Adipocyte (in vitro differentiated cells): ENCODE measurements around the gene PASK.
"Not testable (repeated sequence)": the region's sequence is repeated elsewhere in the genome, so short reads cannot be mapped to it uniquely, and the experiment has no call there.

ENCODE experiments used
- DNase-seq: peaks from one replicate; pipeline ENCODE4 v3.0.0-alpha.2; 2015; ENCODE audit warnings: low read depth
- H3K27me3 ChIP-seq: replicated peaks from 2 replicates; pipeline ENCODE4 v1.7.0; 2013; ENCODE audit warnings: mild to moderate bottlenecking, low read length, moderate library complexity; ENCODE audit not compliant: control insufficient read depth, insufficient read depth
- H3K36me3 ChIP-seq: 2 replicates; pipeline ENCODE4 v1.7.0; 2013; ENCODE audit warnings: low read length, mild to moderate bottlenecking, moderate library complexity; ENCODE audit not compliant: control insufficient read depth, insufficient read depth, severe bottlenecking
- H3K4me1 ChIP-seq: 2 replicates; pipeline ENCODE4 v1.7.0; 2013; ENCODE audit warnings: mild to moderate bottlenecking, low read length, moderate library complexity; ENCODE audit not compliant: control insufficient read depth, insufficient read depth
- H3K4me3 ChIP-seq: 2 replicates; pipeline ENCODE4 v1.7.0; 2013; ENCODE audit warnings: mild to moderate bottlenecking, low read length, moderate library complexity
- H3K9ac ChIP-seq: 2 replicates; pipeline ENCODE4 v1.7.0; 2013; ENCODE audit warnings: mild to moderate bottlenecking, low read length, moderate library complexity
- H3K9me3 ChIP-seq: 2 replicates; pipeline ENCODE4 v1.7.0; 2013; ENCODE audit warnings: mild to moderate bottlenecking, low read length, moderate library complexity; ENCODE audit not compliant: control insufficient read depth

Gene PASK

GRCh38 chr2:241094924-241095420 is 54.3 kb downstream of the PASK start:
- DNase-seq: no peak
- peaks cover 69% of the 10 kb centered on the region for H3K36me3 ChIP-seq
- H3K4me1 ChIP-seq: peaks cover 24% of the 10 kb centered on the region
- no peaks in the 10 kb centered on the region for H3K9me3 ChIP-seq
- no peak overlapping the region for H3K9ac ChIP-seq
- no peaks in the 10 kb centered on the region for H3K27me3 ChIP-seq
- H3K4me3 ChIP-seq: no peak overlapping the region

- Histone ChIP-seq H3K9me3 (no peaks in the 10 kb centered on the region), H3K4me1 (peaks cover 24% of the 10 kb centered on the region), H3K27me3 (no peaks in the 10 kb centered on the region), H3K4me3 (no peak overlapping the region), H3K9ac (peak overlapping the region; percentile 6), H3K36me3 (peaks cover 74% of the 10 kb centered on the region)
- DNase-seq: no peak
Observed at GRCh38 chr2:241094172-241094571, 55.1 kb downstream of the PASK start.

GRCh38 chr2:241093133-241093781 is 56.0 kb downstream of the PASK start:
- not testable (repeated sequence) for H3K27me3 ChIP-seq, H3K9me3 ChIP-seq, H3K4me3 ChIP-seq
- Histone ChIP-seq H3K4me1 (peaks cover 24% of the 10 kb centered on the region), H3K9ac (peak overlapping the region; percentile 68), H3K36me3 (peaks cover 81% of the 10 kb centered on the region)
- peak; percentile 4 for DNase-seq

- Histone ChIP-seq H3K27me3 (no peaks in the 10 kb centered on the region), H3K36me3 (peaks cover 85% of the 10 kb centered on the region), H3K9me3 (no peaks in the 10 kb centered on the region), H3K4me1 (peaks cover 24% of the 10 kb centered on the region), H3K4me3 (no peak overlapping the region), H3K9ac (peak overlapping the region; percentile 68)
- DNase-seq: no peak
Observed at GRCh38 chr2:241092677-241093076, 56.6 kb downstream of the PASK start.

GRCh38 chr2:241091734-241092445 is 57.4 kb downstream of the PASK start:
- Histone ChIP-seq H3K9me3 (no peaks in the 10 kb centered on the region), H3K36me3 (peaks cover 85% of the 10 kb centered on the region), H3K4me1 (peaks cover 24% of the 10 kb centered on the region), H3K4me3 (no peak overlapping the region), H3K9ac (peak overlapping the region; percentile 23), H3K27me3 (no peaks in the 10 kb centered on the region)
- no peak for DNase-seq

- Histone ChIP-seq H3K36me3 (peaks cover 86% of the 10 kb centered on the region), H3K4me1 (peaks cover 24% of the 10 kb centered on the region), H3K27me3 (no peaks in the 10 kb centered on the region), H3K9ac (no peak overlapping the region), H3K9me3 (no peaks in the 10 kb centered on the region), H3K4me3 (no peak overlapping the region)
- DNase-seq: no peak
Observed at GRCh38 chr2:241091201-241091600, 58.1 kb downstream of the PASK start.

- no peak overlapping the region for H3K9ac ChIP-seq
- no peaks in the 10 kb centered on the region for H3K27me3 ChIP-seq
- DNase-seq: no peak
- H3K4me3 ChIP-seq: no peak overlapping the region
- peaks cover 80% of the 10 kb centered on the region for H3K36me3 ChIP-seq
- H3K4me1 ChIP-seq: peaks cover 22% of the 10 kb centered on the region
- no peaks in the 10 kb centered on the region for H3K9me3 ChIP-seq
Observed at GRCh38 chr2:241088791-241089732, 60.2 kb downstream of the PASK start.

GRCh38 chr2:241088376-241088775 is 60.9 kb downstream of the PASK start:
- no peak for DNase-seq
- no peaks in the 10 kb centered on the region for H3K9me3 ChIP-seq
- H3K27me3 ChIP-seq: no peaks in the 10 kb centered on the region
- no peak overlapping the region for H3K4me3 ChIP-seq
- peaks cover 15% of the 10 kb centered on the region for H3K4me1 ChIP-seq
- peaks cover 76% of the 10 kb centered on the region for H3K36me3 ChIP-seq
- H3K9ac ChIP-seq: no peak overlapping the region

GRCh38 chr2:241087420-241088268 is 61.6 kb downstream of the PASK start:
- Histone ChIP-seq H3K27me3 (no peaks in the 10 kb centered on the region), H3K4me1 (peaks cover 8% of the 10 kb centered on the region), H3K4me3 (no peak overlapping the region), H3K9ac (no peak overlapping the region), H3K9me3 (no peaks in the 10 kb centered on the region), H3K36me3 (peaks cover 73% of the 10 kb centered on the region)
- DNase-seq: no peak

GRCh38 chr2:241084856-241085444 is 64.3 kb downstream of the PASK start:
- H3K4me3 ChIP-seq: no peak overlapping the region
- H3K9ac ChIP-seq: no peak overlapping the region
- H3K4me1 ChIP-seq: peaks cover 4% of the 10 kb centered on the region
- H3K27me3 ChIP-seq: no peaks in the 10 kb centered on the region
- peaks cover 53% of the 10 kb centered on the region for H3K36me3 ChIP-seq
- DNase-seq: no peak
- no peaks in the 10 kb centered on the region for H3K9me3 ChIP-seq
